HG02870 (cell line): ENCODE measurements around the gene MYL12A.

ENCODE experiments used
- ATAC-seq: cut with Tn5 transposase; IDR thresholded peaks from one replicate; pipeline ENCODE4 v1.9.1; 2021; ENCODE audit warnings: mild to moderate bottlenecking, moderate library complexity; ENCODE audit not compliant: unreplicated experiment

MYL12A gene

DNA sequence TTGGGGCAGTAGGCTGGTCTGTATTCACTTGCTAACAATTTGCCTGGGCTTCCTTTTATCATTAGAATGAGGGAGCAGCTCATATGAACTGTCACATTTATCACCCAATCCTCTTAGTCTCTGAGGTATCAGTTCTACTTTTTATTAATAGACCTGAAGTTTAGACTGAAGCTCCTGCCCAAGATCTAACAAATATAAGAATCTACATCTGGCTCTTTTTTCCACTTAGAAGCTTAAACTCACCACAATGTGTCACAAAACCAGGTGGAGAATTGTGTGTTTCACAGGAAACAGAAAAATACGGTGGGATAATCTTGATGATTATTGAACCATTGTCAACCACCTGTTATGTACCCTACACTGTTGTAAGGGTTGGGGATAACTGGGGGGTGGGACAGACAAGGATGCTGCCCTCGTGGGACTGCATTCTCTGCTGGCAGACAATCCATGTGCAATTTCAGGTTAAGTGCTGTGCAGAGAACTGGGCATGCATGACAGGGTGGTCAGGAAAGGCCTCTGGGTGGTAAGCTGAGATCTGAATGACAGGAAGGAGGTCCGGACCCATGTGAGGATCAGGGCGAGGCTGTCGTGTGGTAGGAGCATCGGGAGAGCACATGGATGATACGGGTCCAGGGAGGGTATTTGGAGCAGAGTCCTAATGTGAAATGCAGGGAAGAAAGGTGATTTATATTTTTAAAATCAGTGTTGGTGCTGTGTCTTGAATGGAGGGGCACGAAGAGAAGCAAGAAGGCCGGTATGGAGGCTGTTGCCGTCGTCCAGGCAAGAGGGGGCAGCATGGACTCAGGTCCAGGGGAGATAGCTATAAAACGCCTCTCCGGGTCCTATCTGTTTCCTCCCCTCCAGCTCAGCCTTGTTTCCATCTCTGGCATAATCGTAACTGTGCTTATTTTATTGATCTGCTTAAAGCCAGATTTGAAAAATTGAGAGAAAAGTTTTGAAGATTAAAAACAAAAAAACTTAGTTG is 31.9 kb downstream of the MYL12A start:
- ATAC-seq, result peak; percentile 88

DNA sequence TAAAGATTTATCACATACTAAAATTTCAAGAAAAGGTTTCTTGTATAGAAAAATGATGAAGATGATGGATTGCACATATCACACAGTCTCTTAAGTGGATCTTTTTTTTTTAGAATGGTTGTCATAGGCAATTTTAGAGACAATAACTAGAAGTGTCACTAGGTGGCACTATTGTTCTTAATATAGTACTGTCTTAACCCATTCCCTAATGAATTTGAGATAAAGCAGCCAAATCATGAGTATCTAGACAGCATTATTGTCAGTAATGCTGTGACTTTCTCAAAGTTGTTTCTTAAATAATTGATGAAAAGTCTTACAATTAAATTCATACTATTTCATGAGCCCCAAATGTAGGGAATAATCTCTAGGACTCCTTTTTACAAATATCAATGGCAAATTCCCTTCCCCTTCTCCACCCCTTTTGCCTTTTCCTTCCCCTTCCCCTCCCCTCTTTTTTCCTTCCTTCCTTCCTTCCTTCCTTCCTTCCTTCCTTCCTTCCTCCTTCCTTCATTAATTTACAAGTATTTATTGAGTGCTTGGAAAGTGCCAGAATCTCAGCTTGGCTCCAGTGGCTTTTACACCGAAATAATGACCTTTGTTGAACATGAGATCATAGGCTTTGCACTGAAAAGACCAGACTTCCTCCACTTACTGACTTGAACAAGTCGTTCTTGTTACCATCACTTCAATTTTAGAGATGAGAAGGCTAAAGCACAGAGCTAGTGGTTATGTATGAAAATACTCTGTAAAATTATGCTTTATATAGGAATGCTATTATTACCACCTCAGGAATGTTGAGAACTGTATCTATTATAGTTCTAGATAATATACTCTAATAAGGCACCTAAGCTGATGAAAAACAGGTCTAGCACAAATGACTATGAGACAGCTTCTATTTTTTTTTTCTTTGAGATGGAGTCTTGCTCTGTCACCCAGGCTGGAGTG is 34.1 kb downstream of the MYL12A start:
- ATAC-seq, result peak; percentile 31

DNA sequence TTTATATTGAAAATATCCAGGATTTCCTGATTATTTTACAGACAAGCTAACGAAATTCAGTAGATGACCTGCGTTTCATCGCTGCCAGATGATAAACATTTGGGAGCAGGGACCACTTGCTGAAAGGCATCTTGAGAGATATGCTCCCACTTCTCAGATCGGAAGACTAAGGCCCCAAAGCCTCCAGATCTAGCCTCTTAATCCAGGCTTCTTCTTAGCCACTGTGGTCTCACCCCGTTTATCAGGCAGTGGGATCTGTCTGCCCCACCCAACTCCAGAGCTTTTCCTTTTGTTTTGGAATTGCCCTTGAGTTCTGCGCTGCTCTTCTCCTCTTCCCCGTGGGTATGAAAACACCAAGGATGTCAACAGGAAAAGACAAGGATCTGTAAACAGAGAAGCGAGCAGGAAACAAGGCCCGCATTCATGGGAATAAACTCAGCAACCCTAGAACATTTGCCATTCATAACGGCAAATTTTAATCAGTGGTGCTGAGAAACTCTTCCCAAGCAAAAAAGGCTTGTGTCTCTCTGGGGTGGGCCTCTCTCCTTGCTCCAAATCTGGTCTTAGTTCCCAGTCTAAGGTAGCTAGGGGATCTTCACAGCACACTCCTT is 35.8 kb downstream of the MYL12A start:
- ATAC-seq, result no peak

DNA sequence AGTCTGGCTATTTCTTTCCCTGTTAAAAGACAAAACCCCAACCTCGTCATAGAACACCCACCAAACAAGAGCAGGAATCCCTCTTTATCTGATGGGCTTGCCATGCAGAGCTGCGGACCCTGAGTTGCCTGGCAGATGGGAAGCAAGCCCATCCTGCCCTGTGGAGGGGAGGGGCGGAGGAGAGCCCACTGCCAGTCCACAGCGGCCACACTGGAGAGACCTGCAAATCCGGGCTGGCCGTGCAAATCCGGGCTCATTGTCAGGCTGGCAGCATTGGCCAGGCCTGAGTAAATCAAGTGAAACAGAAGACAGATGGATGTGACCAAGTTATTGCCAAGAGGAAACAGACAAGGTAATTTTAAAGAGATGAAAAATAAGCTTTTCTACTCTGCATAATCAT is 36.3 kb downstream of the MYL12A start:
- no peak for ATAC-seq

DNA sequence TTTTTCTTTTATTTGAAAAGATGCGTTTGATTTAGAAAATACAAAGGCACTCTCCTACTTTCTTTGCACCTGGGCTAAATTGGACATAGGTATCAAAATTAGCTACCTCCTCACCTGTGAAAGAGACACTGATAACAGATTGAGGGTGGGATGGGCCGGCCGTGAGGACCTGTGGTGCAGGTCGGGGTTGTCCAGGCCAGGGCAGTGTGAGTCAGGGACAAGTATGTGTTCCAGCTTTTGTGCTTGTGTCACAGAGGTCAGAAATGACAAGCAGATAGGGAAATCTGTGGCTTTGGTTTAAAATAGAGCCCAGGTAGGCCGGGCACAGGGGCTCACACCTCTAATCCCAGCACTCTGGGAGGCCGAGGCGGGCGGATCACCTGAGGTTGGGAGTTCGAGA is 36.9 kb downstream of the MYL12A start:
- no peak for ATAC-seq

DNA sequence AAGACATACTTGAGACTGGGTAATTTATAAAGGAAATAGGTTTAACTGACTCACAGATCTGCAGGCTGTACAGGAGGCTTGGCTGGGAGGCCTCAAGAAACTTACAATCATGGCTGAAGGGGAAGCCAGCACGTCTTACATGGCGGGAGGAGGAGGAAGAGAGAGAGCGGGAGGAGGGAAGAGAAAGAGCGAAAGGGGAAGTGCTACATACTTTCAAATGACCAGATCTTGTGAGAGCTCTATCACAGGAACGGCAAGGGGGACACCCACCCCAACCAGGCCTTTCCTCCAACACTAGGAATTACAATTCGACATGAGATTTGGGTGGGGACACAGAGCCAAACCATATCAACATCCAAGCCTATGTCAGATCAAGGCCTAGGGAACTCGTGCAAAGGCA is 38.6 kb downstream of the MYL12A start:
- ATAC-seq, result no peak

DNA sequence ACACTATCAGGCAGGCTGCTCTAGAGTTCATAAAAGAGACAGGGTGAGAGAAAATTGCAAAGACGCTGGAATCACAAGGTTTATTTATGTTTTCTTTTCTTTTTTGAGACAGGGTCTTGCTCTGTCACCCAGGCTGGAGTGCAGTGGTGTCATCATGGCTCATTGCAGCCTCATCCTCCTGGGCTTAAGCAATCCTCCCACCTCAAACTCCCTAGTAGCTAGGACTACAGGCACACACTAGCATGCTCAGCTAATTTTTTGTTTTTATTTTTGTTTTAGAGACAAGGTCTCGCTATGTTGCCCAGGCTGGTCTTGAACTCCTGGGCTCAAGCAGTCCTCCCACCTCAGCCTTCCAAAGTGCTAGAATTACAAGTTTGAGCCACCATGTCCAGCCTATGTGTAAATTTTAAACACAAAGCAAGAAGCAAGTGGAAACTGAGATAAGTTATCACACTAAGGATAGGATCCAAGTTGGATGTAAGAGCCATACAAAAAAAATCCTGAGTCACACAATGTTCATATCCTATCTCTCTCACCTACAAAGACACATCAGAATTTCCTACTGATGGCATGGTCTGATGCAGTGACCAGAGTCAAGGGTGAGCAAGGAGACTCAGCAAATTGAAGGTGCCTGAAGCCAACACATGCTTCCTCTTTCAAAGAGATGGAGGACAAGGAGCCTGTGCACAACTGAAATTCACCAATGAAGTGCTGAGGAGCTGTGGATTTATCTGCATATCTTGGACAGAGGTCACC is 45.8 kb downstream of the MYL12A start:
- ATAC-seq, result no peak

DNA sequence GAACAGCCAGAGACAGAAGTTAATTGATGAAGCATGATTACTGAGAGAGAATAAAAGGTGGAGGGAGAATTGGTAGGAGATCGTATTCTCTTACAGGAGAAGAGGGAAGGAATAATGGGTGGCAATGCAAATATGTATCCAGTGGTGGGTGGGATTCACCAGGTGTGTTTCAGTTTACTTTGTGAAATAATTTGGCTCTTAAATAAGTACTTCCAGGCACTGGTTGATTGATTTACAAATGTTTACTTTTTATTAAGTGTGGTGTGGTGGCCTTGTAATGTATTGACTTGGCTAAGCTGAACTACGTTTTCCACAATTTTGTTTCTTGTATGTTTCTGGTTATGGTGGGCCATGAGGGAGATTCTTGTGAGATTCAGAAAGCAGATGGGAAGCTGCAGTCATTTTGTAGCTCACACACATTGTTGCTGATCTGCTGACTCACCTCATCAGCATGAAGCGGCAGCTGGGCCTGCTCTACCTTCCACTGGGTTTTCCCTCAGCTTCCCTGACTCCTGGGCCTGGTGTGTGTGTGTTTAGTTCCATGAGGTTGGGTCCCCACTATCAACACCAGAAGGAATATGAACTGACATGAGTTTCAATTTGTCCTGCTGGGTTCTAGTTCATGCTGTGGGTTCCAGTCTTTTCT is 47.0 kb downstream of the MYL12A start:
- no peak for ATAC-seq

DNA sequence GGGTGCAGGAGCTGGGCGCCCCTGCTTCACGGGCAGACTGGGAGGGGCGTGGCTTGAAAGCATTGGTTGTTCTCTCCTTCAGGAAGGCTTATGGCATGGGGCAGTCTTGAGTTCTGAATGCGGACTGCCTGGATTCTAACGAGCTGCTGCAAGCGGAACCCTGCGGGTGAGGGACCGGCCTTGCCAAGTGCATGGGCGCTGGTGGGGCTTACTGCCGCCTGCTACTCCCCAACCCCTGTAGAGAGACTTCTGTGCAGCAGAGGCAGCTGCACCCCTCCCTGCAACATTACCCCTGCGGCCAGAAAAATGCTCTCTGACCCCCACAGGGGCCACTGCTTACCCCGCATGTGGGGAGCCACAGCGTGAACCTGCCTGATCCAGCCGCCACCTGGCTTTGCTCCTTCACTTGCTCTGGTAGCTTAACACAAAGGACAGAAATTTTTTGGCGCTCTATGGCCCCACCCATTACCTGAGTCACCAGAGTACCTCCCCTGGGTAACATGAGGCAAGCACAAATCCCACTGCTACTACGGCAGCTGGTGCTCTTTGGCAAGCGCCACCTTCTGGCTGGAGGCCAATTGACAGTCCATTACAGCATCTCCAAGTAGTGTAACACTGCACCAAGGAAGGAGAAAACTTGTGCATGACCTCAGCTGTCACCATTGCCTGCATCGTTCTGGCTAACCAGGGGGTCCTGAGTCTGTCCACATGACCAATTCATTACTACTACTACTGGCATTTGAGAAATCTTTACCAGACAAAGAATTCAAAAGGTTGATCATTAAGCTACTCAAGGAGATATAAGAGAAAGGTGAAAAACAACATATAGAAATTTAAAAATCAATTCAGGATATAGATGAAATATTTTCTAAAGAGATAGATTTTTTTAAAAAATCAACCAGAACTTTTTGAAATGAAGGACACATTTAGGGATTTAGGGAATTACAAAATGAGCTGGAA is 49.7 kb downstream of the MYL12A start:
- ATAC-seq, result peak; percentile 97

DNA sequence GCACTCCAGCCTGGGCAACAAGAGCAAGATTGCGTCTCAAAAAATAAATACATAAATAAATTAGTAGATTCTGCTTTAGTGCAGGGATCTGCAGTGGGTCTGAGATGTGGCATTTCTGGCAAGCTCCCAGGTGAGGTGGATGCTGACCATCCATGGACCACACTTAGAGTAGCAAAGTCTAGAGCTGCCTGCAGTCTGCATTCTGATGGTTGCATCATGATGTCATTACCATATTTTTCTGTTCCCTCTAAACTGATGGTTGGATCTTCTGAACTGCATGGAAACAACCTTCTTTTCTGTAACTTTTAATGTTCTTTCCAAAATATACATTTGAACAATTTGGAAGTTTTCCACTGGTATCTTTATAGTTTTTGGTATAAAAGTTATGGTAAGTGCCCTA is 57.2 kb downstream of the MYL12A start:
- ATAC-seq, result peak; percentile 16

DNA sequence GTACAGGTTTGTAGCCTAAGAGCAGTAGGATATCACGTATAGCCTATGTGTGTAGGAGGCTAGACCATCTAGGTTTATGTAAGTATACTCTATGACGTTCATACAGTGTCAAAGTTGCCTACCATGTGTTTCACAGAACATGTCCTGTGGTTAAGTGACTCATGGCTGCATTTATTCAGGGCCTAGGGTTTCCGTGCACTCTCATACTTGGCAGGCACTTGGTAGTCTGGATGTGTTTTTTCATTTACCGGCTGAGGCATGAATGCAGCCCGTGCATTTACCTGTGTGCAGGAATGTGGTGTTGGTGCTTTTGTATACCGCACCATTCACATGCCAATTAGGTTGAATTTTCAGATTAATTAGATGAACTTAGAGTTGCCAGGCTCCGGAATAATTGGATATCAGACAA is 57.8 kb downstream of the MYL12A start:
- ATAC-seq, result peak; percentile 96
